Ovary (tissue), 9 donors: ENCODE results near the gene NECTIN1. TPM values are rescaled to one million over a fixed set of nuclear protein-coding genes. Genes with fewer than 3 reads are reported as not detected.
A peak's percentile ranks its signal among the peaks of the same experiment; 100 is the strongest.

Experiments
- DNase-seq, 5 donors: peaks; one replicate each; pipeline ENCODE4 v3.0.0-alpha.2; 2019 to 2020
- H3K27ac ChIP-seq, 2 donors: fragments of 200-600 bp; one replicate each; pipeline versions ENCODE4 v1.5.1 to v1.8.0; 2019 to 2022
- H3K27me3 ChIP-seq: fragments of 200-600 bp; one replicate; pipeline ENCODE4 v1.8.0; 2022
- H3K36me3 ChIP-seq: fragments of 200-600 bp; sonication (generic); one replicate; pipeline ENCODE4 v1.5.1; 2019
- H3K4me1 ChIP-seq: one replicate; pipeline ENCODE4 v1.8.1; 2013; ENCODE audit warnings: mild to moderate bottlenecking, moderate library complexity; ENCODE audit not compliant: insufficient read depth
- H3K4me3 ChIP-seq: fragments of 200-600 bp; sonication (generic); one replicate; pipeline ENCODE4 v1.5.1; 2017
- H3K9me3 ChIP-seq, 2 donors: fragments of 200-600 bp in 1 of 2; sonication (generic) in 1 of 2; one replicate each; pipeline versions ENCODE4 v1.5.1 to v1.8.1; 2013 to 2019; ENCODE audit warnings: mild to moderate bottlenecking in 1 of 2, moderate library complexity in 1 of 2
- EP300 ChIP-seq: sonication (generic); formaldehyde crosslinking; IDR thresholded peaks from one replicate; pipeline ENCODE4 v1.6.1; 2017; ENCODE audit warnings: antibody characterized with exemption
- POLR2A ChIP-seq: fragments of 450-650 bp; IDR thresholded peaks from one replicate; pipeline ENCODE4 v1.6.1; 2017; ENCODE audit warnings: antibody characterized with exemption, mild to moderate bottlenecking, moderate library complexity
- WGBS, 3 donors: extraction: QIAGEN DNeasy Blood & Tissue Kit in 1 of 3; methylation state at CpG; one replicate each; pipeline versions ENCODE4 v1.1.5 to v1.1.7; 2013 to 2017; 5-methylcytosine and 5-hydroxymethylcytosine counted together
- intact Hi-C, 4 donors: fragments of 100-400 bp; cut with DNase I; formaldehyde crosslinking; loops; one replicate each; pipeline versions ENCODE4 v1.11.0 to v1.15.1; 2022 to 2023
- polyA plus RNA-seq, 2 donors: library from polyadenylated mRNA; stranded (reverse); fragments of 200-250 nt in 1 of 2; fragments of 350-450 nt in 1 of 2; fragmentation: Illumina TruSeq in 1 of 2; extraction: RNeasy Lipid Tissue Mini Kit (QIAGEN cat#74804) in 1 of 2; gene quantifications; one replicate each; pipeline ENCODE4 v1.2.3, GENCODE V29; 2013 to 2014
- total RNA-seq, 7 donors: library from RNA; depleted of rRNA in 2 of 7; stranded (reverse); fragments of >200 nt in 2 of 7; fragmentation: NEBNext Ultra II Directional in 3 of 7; extraction: Animal tissue kit (Norgen Biotek cat#: 25700) in 3 of 7; gene quantifications; one replicate each; pipeline versions ENCODE4 v1.1.0 to v1.2.4, GENCODE V29; 2016 to 2023
- TF ChIP-seq, protein P1 (sequence below), 3 donors: fragments of 450-650 bp in 2 of 3; fragments of 200-600 bp in 1 of 3; IDR thresholded peaks; one replicate each; pipeline versions ENCODE4 v1.5.1 to v1.8.0; 2016 to 2022; ENCODE audit warnings: antibody characterized with exemption in 3 of 3, mild to moderate bottlenecking in 1 of 3
- donor health status: DM: no; HTN: no; CAD: no; lungs with moderate emphysema.
- donor health status: DM: no; HTN: no; CAD: no.
- donor health status: Bipolar disorder and iron deficiency.
- donor health status: DM: yes; HTN: yes; CAD: no.
- donor health status: DM: no; HTN: no; CAD: no.
- donor health status: DM: yes; HTN: yes; CAD: no.

NECTIN1 gene
- total and polyA plus RNA-seq, 9 donors, result 1.5 to 12.1 (median 5.7) TPM

DNA sequence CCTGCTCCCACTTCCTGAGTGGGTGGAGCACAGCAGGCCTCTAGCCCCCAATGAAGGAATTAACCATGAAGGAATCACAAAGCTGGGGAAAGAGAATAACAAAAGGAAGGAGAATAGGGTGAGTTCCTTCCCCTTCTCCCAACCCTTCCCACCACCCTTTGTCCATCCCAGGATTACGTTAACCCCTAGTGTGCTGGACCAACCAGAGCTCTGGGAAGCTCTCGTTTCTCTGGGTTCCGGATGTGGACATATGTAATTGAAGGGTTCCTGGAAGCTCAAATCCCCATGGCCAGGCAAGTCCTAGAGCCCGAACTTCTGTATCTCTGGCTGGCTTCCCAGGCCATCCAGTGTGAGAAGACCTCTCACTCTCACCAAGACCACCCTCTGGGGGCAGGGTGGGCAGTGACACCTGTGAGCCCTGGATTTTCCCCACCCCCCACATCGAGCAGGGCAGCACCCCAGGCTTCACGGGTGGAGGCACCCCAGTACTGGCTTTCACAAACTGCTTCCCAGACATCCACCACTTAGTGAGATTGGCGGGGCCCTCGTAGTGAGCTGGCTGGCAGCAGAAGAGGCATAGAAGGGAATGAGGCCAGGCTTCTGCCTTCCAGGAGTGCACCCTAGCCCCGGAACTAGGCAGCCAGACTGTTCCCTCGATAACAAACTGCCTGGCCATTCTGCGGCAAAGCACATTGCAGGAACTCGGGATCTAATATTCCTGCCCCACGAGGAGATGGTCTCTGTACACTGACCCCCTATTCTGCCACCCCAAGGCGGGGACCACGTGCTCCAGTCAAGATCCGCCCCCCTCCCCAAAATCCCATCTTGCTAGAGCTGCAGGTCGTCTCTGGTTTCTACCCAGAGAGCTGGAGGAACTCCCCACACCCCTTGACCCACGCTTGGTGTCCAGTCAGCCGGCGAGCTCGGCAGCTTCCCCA is 2.1 kb downstream of the NECTIN1 start:
- Histone ChIP-seq H3K4me3 (peak overlapping the region; percentile 67), H3K27ac (no peak overlapping the region), H3K27me3 (no peaks in the 10 kb centered on the region), H3K36me3 (no peaks in the 10 kb centered on the region), H3K4me1 (peaks cover 11% of the 10 kb centered on the region), H3K9me3 (no peaks in the 10 kb centered on the region)
- TF ChIP-seq, protein P1, sequence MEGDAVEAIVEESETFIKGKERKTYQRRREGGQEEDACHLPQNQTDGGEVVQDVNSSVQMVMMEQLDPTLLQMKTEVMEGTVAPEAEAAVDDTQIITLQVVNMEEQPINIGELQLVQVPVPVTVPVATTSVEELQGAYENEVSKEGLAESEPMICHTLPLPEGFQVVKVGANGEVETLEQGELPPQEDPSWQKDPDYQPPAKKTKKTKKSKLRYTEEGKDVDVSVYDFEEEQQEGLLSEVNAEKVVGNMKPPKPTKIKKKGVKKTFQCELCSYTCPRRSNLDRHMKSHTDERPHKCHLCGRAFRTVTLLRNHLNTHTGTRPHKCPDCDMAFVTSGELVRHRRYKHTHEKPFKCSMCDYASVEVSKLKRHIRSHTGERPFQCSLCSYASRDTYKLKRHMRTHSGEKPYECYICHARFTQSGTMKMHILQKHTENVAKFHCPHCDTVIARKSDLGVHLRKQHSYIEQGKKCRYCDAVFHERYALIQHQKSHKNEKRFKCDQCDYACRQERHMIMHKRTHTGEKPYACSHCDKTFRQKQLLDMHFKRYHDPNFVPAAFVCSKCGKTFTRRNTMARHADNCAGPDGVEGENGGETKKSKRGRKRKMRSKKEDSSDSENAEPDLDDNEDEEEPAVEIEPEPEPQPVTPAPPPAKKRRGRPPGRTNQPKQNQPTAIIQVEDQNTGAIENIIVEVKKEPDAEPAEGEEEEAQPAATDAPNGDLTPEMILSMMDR (IDR thresholded peaks at IDR 0.05), result no peak
- TF ChIP-seq POLR2A (no peak), EP300 (no peak)
- WGBS, 3 donors, result 19 to 27% (median 24%) methylated on average over 18 to 21 of the region's 21 CpGs
- peak in 1 of 5 donors; percentile 42 for DNase-seq
- intact Hi-C loops, result loop anchor here (5.0 to 10.0 kb wide), 3 partner anchors 55 to 242 kb away; no protein-coding TSS in a partner anchor

DNA sequence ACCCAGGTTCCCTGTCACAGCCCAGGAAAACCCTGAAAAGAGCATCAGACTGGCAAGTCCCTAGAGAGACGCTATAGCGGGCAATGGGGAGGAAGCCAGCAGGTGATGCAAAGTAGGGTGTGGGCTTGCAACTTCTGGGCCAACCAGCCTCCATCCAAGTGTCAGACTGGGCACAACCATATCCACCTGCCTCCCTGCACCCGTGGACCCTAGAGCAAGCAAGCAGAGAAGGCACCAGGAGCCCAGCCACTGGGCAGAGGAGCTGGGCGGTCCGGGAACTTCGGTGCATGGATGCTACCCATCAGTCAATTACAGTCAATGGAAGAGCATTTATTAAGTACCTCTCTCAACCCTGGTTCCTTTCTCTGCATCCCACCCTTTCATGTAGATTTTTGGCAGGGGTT is 2.8 kb downstream of the NECTIN1 start:
- TF ChIP-seq, protein P1 (IDR thresholded peaks at IDR 0.05), result no peak
- TF ChIP-seq EP300, result no peak
- no peak for TF ChIP-seq POLR2A
- Histone ChIP-seq H3K4me1 (peaks cover 11% of the 10 kb centered on the region), H3K9me3 (no peaks in the 10 kb centered on the region), H3K4me3 (no peak overlapping the region), H3K27ac (no peak overlapping the region), H3K27me3 (no peaks in the 10 kb centered on the region), H3K36me3 (no peaks in the 10 kb centered on the region)
- WGBS, 3 donors, result 81 to 90% (median 84%) methylated on average over 6 of the region's 6 CpGs
- DNase-seq, result no peak
- intact Hi-C loops, result loop anchor here (5.0 to 10.0 kb wide), 3 partner anchors 54 to 241 kb away; no protein-coding TSS in a partner anchor

DNA sequence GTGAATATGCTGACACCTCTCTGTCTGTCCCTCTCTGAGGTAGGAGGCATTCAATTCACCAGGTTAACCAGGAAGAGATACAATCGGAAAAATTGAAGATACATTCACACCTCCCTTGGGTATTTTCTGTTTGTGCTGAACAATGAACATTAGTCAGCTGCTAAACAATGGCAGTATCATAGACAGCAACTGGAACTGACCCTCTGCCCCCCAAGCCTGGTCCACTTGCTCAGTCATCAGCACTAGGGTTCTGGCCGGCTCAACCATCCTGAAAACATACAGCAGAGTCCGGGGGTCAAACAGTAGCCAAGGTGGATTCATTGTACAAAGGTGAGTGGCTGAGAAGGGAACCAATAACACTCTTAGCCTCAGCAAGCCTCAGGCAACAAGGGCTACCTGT is 4.0 kb downstream of the NECTIN1 start:
- TF ChIP-seq, protein P1 (IDR thresholded peaks at IDR 0.05), result no peak
- TF ChIP-seq POLR2A (no peak), EP300 (no peak)
- 90 to 94% (median 91%) methylated on average over 3 of the region's 3 CpGs for WGBS, 3 donors
- H3K9me3 ChIP-seq, result no peaks in the 10 kb centered on the region
- no peaks in the 10 kb centered on the region for H3K36me3 ChIP-seq
- DNase-seq, result no peak
- no peak overlapping the region for H3K4me3 ChIP-seq
- H3K27ac ChIP-seq, result no peak overlapping the region
- H3K27me3 ChIP-seq, result no peaks in the 10 kb centered on the region
- intact Hi-C loops, result loop anchor here (5.0 to 10.0 kb wide), 3 partner anchors 53 to 240 kb away; no protein-coding TSS in a partner anchor
- peaks cover 9% of the 10 kb centered on the region for H3K4me1 ChIP-seq

DNA sequence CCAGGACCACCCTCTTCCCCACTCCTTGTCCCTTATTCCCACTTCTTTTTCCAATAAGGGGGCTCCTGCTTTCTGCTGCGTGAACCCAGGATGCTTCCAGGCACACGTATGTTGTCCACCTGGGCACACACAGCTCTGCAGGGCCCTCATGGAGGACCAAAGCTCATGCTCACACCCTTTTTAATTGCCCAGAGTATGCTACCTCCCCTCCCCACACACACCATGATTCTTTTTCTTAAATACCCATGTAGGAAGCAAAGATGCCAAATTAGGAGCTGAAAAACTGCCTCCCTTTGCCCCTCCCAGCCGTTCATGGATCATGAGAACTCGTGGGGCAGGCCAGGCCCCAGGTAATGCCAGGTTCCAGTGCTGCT is 5.1 kb downstream of the NECTIN1 start:
- intact Hi-C loops, result loop anchor here in 1 of 4 donors (10.0 kb wide), 1 partner anchor 239 kb away; no protein-coding TSS in a partner anchor
- TF ChIP-seq, protein P1 (IDR thresholded peaks at IDR 0.05), result no peak
- TF ChIP-seq EP300, result no peak
- no peak for TF ChIP-seq POLR2A
- WGBS, 3 donors, result 84 to 89% (median 88%) methylated on average over 4 of the region's 4 CpGs
- no peak overlapping the region for H3K4me3 ChIP-seq
- no peaks in the 10 kb centered on the region for H3K27me3 ChIP-seq
- no peaks in the 10 kb centered on the region for H3K9me3 ChIP-seq
- no peaks in the 10 kb centered on the region for H3K36me3 ChIP-seq
- H3K27ac ChIP-seq, result no peak overlapping the region
- DNase-seq, result no peak
- H3K4me1 ChIP-seq, result peaks cover 8% of the 10 kb centered on the region
